T-helper 1 cell treated with Interleukin-12 subunit alpha and Interleukin-12 subunit beta and Interleukin-4 antibody, amounts not matched to agents 30 μg/mL and 1 μg/mL, for 36 hours (primary cell): ENCODE measurements around the gene SMC1B.
"Not testable (repeated sequence)": the region's sequence is repeated elsewhere in the genome, so short reads cannot be mapped to it uniquely, and the experiment has no call there.

Source experiments
- H3K27ac Mint-ChIP-seq: one replicate; pipeline ENCODE4 v1.8.0; 2021; ENCODE audit warnings: mild to moderate bottlenecking, mixed read lengths
- H3K27me3 Mint-ChIP-seq: one replicate; pipeline ENCODE4 v1.8.0; 2021; ENCODE audit warnings: low read depth, mixed read lengths
- H3K36me3 Mint-ChIP-seq: one replicate; pipeline ENCODE4 v1.8.0; 2021; ENCODE audit warnings: low read depth, mixed read lengths
- H3K4me1 Mint-ChIP-seq: one replicate; pipeline ENCODE4 v1.8.0; 2021; ENCODE audit warnings: low read depth, mixed read lengths
- H3K4me3 Mint-ChIP-seq: one replicate; pipeline ENCODE4 v1.8.0; 2021; ENCODE audit warnings: mild to moderate bottlenecking, moderate library complexity, mixed read lengths
- H3K9me3 Mint-ChIP-seq: one replicate; pipeline ENCODE4 v1.8.0; 2021; ENCODE audit warnings: mixed read lengths

SMC1B gene

DNA sequence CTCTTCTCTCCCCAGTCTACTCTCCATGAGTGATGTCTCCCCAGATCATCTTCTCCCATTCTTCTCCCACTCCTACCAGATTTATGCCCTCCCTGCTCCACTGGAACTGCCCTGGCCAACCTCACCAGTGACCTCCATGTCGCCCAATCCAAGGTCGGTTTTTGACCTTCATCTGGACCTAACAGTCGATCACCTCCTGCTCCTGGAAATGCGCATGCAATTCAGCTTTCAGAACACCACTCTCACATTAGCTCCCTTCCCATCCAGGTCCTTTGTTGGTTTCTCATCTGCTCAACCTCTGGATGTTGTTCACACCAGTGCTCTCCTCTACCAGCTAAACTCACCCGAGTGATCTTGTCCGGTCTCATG lies 5.4 kb upstream of the SMC1B start:
- H3K9me3 Mint-ChIP-seq = no peaks in the 10 kb centered on the region
- H3K4me1 Mint-ChIP-seq = peaks cover 20% of the 10 kb centered on the region
- peaks cover 25% of the 10 kb centered on the region for H3K36me3 Mint-ChIP-seq
- no peak overlapping the region for H3K4me3 Mint-ChIP-seq
- H3K27ac Mint-ChIP-seq = no peak overlapping the region
- peaks cover 2% of the 10 kb centered on the region for H3K27me3 Mint-ChIP-seq

DNA sequence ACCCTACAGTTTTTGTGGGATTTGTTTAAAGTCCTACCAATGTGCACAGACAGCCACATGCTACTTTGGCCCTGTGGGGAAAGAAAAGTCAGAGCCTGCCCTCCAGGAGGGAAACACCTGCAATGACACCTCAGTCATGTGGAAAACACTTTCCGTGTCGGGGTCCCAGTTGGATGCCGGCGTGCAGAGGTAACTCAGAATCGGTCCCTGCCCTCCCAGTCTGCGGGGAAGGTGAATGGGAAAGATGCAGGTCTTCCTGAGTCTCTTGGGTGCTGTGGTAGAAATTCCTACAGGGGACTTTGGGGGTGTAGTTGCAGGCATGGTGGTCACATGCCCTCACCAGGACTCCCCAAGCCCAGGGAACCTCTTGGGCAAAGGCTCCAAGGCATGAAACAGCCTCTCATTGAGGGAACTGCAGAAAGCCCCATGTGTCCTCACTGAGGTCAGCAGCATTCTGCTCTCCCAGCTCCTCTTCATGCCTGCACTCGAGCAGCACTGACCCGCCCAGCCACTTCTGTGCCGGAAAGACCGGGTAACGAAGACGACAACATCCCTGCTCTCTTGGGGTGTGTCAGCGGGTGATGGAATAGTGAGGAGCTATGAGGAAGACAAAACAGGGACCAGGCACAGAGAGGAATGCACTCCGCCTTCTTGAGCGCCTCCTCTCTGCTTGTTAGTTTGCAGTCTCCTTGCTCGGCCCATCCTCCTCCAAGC lies 4.8 kb upstream of the SMC1B start:
- peaks cover 3% of the 10 kb centered on the region for H3K27me3 Mint-ChIP-seq
- H3K4me1 Mint-ChIP-seq = peaks cover 23% of the 10 kb centered on the region
- H3K27ac Mint-ChIP-seq = no peak overlapping the region
- no peak overlapping the region for H3K4me3 Mint-ChIP-seq
- H3K9me3 Mint-ChIP-seq = no peaks in the 10 kb centered on the region
- H3K36me3 Mint-ChIP-seq = peaks cover 25% of the 10 kb centered on the region

GRCh38 chr22:45413013-45413367 lies 409 bp downstream of the SMC1B start:
- H3K27ac Mint-ChIP-seq = no peak overlapping the region
- H3K9me3 Mint-ChIP-seq = no peaks in the 10 kb centered on the region
- peaks cover 8% of the 10 kb centered on the region for H3K36me3 Mint-ChIP-seq
- H3K27me3 Mint-ChIP-seq = peaks cover 11% of the 10 kb centered on the region
- peaks cover 17% of the 10 kb centered on the region for H3K4me1 Mint-ChIP-seq
- peak overlapping the region; percentile 68 for H3K4me3 Mint-ChIP-seq

- H3K9me3 Mint-ChIP-seq = no peaks in the 10 kb centered on the region
- no peak overlapping the region for H3K4me3 Mint-ChIP-seq
- H3K4me1 Mint-ChIP-seq = no peaks in the 10 kb centered on the region
- H3K27ac Mint-ChIP-seq = no peak overlapping the region
- peaks cover 8% of the 10 kb centered on the region for H3K27me3 Mint-ChIP-seq
- H3K36me3 Mint-ChIP-seq = no peaks in the 10 kb centered on the region
Observed at GRCh38 chr22:45407793-45408192, 5.6 kb downstream of the SMC1B start.

GRCh38 chr22:45402466-45402985 lies 10.9 kb downstream of the SMC1B start:
- Mint-ChIP-seq H3K27me3 (peaks cover 14% of the 10 kb centered on the region), H3K36me3 (no peaks in the 10 kb centered on the region), H3K4me3 (no peak overlapping the region), H3K4me1 (no peaks in the 10 kb centered on the region), H3K9me3 (no peaks in the 10 kb centered on the region), H3K27ac (no peak overlapping the region)

DNA sequence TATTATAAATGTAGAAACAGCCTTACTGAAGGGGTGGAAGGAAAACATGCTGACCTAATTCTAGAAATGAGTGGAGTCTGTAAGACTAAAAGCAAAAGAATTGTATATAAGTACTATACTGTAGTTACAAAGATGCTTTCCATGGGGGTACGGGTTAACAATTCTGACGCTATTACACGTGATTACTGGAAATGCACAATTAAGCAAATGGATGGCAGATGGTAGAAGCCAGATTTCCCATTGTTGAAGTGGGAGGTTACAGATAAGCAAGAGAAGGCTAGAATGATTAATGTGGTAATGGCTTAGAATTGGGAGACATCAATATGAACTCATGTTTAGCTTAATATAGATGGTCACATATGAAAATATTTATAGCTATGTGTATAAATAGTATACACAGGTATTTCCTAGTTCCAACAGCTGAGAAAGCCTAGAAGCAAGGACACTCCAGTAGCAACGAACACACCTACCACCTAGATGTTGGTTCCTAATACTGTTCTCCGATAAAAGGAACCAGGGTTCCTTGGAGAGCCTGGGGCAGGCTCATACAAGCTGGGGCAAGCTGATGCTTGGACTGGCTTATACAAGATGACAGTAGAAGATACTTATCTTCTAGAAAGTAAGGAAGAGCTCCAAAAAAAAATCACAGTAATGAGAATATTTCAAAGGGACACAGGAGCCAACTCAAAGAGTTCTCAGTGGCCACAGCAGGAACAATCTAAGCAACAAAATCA lies 13.5 kb downstream of the SMC1B start:
- H3K4me3 Mint-ChIP-seq = no peak overlapping the region
- H3K27me3 Mint-ChIP-seq = peaks cover 18% of the 10 kb centered on the region
- H3K36me3 Mint-ChIP-seq = no peaks in the 10 kb centered on the region
- H3K27ac Mint-ChIP-seq = no peak overlapping the region
- H3K4me1 Mint-ChIP-seq = no peaks in the 10 kb centered on the region
- no peaks in the 10 kb centered on the region for H3K9me3 Mint-ChIP-seq

GRCh38 chr22:45398214-45398613 lies 15.2 kb downstream of the SMC1B start:
- Mint-ChIP-seq H3K36me3 (no peaks in the 10 kb centered on the region), H3K4me1 (no peaks in the 10 kb centered on the region), H3K27ac (no peak overlapping the region), H3K27me3 (peaks cover 18% of the 10 kb centered on the region), H3K9me3 (no peaks in the 10 kb centered on the region), H3K4me3 (no peak overlapping the region)

DNA sequence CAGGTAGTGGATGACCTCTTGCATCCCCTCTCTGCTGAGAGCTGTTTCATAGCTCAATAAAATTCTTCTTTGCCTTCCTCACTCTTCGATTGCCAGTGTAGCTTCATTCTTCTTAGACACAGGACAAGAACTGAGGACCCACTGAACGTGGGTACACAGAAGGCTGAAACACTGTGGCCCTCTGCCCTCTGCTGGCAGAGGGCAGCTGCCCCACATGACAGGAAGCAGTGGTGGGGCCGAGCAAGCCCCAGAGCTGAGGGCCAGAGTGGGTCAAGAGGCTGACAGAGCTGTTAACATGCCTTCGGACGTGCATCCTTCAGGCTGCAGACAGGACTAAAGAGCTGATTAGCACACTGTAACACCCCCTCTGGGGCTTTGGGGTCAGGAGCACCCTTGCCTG lies 15.6 kb downstream of the SMC1B start:
- Mint-ChIP-seq H3K4me1 (no peaks in the 10 kb centered on the region), H3K9me3 (no peaks in the 10 kb centered on the region), H3K36me3 (no peaks in the 10 kb centered on the region), H3K27me3 (peaks cover 18% of the 10 kb centered on the region), H3K4me3 (no peak overlapping the region), H3K27ac (no peak overlapping the region)

- Mint-ChIP-seq H3K27me3 (peaks cover 26% of the 10 kb centered on the region), H3K36me3 (no peaks in the 10 kb centered on the region), H3K4me3 (no peak overlapping the region), H3K27ac (no peak overlapping the region), H3K9me3 (no peaks in the 10 kb centered on the region), H3K4me1 (no peaks in the 10 kb centered on the region)
Observed at GRCh38 chr22:45389546-45389945, 23.9 kb downstream of the SMC1B start.

DNA sequence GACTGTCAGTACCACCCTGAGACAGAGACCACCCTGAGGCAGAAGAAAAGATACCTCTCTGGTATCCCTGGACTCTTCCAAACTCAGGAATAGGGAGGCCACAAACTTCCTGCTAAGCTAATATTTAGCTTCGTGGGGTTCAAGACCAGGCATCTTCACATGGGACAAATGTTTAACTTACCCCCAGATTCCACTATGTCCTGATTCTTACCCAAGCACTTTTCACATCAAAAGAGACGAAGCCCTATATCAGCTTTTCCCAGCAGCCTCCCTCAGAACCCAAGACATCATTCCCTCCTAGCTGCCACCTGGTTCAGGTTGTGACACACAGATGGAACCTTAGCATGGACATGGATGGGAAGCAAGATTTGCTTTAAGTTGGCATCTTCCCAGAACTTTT lies 32.1 kb downstream of the SMC1B start:
- Mint-ChIP-seq H3K36me3 (no peaks in the 10 kb centered on the region), H3K4me1 (peaks cover 3% of the 10 kb centered on the region), H3K27ac (no peak overlapping the region), H3K27me3 (peaks cover 18% of the 10 kb centered on the region), H3K4me3 (no peak overlapping the region), H3K9me3 (no peaks in the 10 kb centered on the region)

GRCh38 chr22:45376703-45377102 lies 36.7 kb downstream of the SMC1B start:
- Mint-ChIP-seq H3K27ac (no peak overlapping the region), H3K36me3 (no peaks in the 10 kb centered on the region), H3K9me3 (no peaks in the 10 kb centered on the region), H3K4me1 (peaks cover 3% of the 10 kb centered on the region), H3K27me3 (peaks cover 26% of the 10 kb centered on the region), H3K4me3 (no peak overlapping the region)

DNA sequence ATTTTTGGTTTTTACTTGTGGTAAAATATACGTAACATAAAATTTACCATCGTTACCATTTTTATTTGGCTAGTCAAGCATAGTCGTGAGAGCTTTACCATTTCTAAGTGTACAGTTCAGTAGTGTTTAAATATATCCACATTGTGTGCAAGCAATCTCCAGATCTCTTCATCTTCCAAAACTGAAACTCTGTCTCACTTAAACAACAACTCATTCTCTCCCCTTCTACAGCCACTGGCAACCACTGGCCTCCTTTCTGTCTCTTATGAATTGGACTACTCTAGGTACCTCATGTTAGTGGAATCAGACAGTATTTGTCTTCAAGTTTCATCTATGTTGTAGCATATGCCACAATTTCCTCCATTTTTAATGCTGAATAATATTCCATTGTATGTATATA lies 37.4 kb downstream of the SMC1B start:
- Mint-ChIP-seq H3K36me3 (no peaks in the 10 kb centered on the region), H3K4me1 (peaks cover 3% of the 10 kb centered on the region), H3K9me3 (no peaks in the 10 kb centered on the region), H3K4me3 (no peak overlapping the region), H3K27me3 (peaks cover 28% of the 10 kb centered on the region), H3K27ac (no peak overlapping the region)

- not testable (repeated sequence) for H3K9me3 Mint-ChIP-seq, H3K4me3 Mint-ChIP-seq, H3K36me3 Mint-ChIP-seq, H3K27ac Mint-ChIP-seq, H3K4me1 Mint-ChIP-seq
- peaks cover 21% of the 10 kb centered on the region for H3K27me3 Mint-ChIP-seq
Observed at GRCh38 chr22:45373592-45373991, 39.8 kb downstream of the SMC1B start.

DNA sequence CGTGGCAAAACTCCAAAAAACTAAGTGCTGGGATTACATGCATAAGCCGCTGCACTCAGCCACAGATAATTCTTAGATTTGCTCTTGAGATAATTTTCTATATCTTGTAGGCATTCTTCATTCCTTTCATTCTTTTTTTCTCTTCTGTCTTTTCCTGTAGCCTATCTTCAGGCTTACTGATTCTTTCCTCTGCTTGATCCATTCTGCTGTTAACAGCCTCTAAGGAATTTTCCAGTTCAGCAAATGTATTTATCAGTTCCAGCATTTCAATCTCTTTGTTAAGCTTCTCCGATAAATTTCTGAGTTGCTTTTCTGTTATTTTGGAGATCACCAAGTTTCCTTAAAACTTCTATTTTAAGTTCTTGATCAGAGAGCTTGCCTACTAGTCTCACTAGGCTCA lies 46.7 kb downstream of the SMC1B start:
- no peak overlapping the region for H3K27ac Mint-ChIP-seq
- H3K4me3 Mint-ChIP-seq = no peak overlapping the region
- peaks cover 7% of the 10 kb centered on the region for H3K9me3 Mint-ChIP-seq
- peaks cover 17% of the 10 kb centered on the region for H3K27me3 Mint-ChIP-seq
- no peaks in the 10 kb centered on the region for H3K4me1 Mint-ChIP-seq
- peaks cover 4% of the 10 kb centered on the region for H3K36me3 Mint-ChIP-seq

GRCh38 chr22:45359627-45360026 lies 53.8 kb downstream of the SMC1B start:
- Mint-ChIP-seq H3K4me3 (no peak overlapping the region), H3K4me1 (no peaks in the 10 kb centered on the region), H3K9me3 (no peaks in the 10 kb centered on the region), H3K27ac (no peak overlapping the region), H3K36me3 (no peaks in the 10 kb centered on the region), H3K27me3 (peaks cover 9% of the 10 kb centered on the region)
